ENCODE measurements around the gene UBE2E2.
"Not testable (repeated sequence)": the region's sequence is repeated elsewhere in the genome, so short reads cannot be mapped to it uniquely, and the experiment has no call there.

Gene UBE2E2

GRCh38 chr3:23174426-23175039 is 28.6 kb upstream of the UBE2E2 start:
- DNase-seq (ENCODE audit: low read depth, low spot score), result no peak
- no peak for TF ChIP-seq YY1 (IDR thresholded peaks at IDR 0.05; ENCODE audit: insufficient read depth, insufficient read length)
- no peak for TF ChIP-seq SUZ12 (IDR thresholded peaks at IDR 0.05; ENCODE audit: extremely low read depth, insufficient read depth, insufficient read length)
- TF ChIP-seq ZNF274 (IDR thresholded peaks at IDR 0.05; ENCODE audit: low read depth, low read length), result no peak
- no peak overlapping the region for H3K9ac ChIP-seq (ENCODE audit: insufficient read length, low read depth)
- no peaks in the 10 kb centered on the region for H3K27me3 ChIP-seq (ENCODE audit: insufficient read depth, insufficient read length)
- H3K36me3 ChIP-seq (ENCODE audit: insufficient read depth, insufficient read length, low read length), result no peaks in the 10 kb centered on the region
- no peaks in the 10 kb centered on the region for H3K4me1 ChIP-seq (ENCODE audit: insufficient read depth, insufficient read length)
- H3K4me3 ChIP-seq (ENCODE audit: insufficient read length, low read depth), result no peak overlapping the region
- no peaks in the 10 kb centered on the region; the same call in 1 of the 2 replicates for H3K9me3 ChIP-seq (ENCODE audit: insufficient read depth, low read length)

GRCh38 chr3:23175341-23176083 is 27.6 kb upstream of the UBE2E2 start:
- DNase-seq (ENCODE audit: low read depth, low spot score), result no peak
- no peaks in the 10 kb centered on the region for H3K27me3 ChIP-seq (ENCODE audit: insufficient read depth, insufficient read length)
- TF ChIP-seq YY1 (IDR thresholded peaks at IDR 0.05; ENCODE audit: insufficient read depth, insufficient read length) (no peak), ZNF274 (IDR thresholded peaks at IDR 0.05; ENCODE audit: low read depth, low read length) (no peak), SUZ12 (IDR thresholded peaks at IDR 0.05; ENCODE audit: extremely low read depth, insufficient read depth, insufficient read length) (no peak)
- H3K9ac ChIP-seq (ENCODE audit: insufficient read length, low read depth), result no peak overlapping the region
- no peaks in the 10 kb centered on the region; the same call in 1 of the 2 replicates for H3K9me3 ChIP-seq (ENCODE audit: insufficient read depth, low read length)
- no peaks in the 10 kb centered on the region for H3K36me3 ChIP-seq (ENCODE audit: insufficient read depth, insufficient read length, low read length)
- H3K4me3 ChIP-seq (ENCODE audit: insufficient read length, low read depth), result no peak overlapping the region
- no peaks in the 10 kb centered on the region for H3K4me1 ChIP-seq (ENCODE audit: insufficient read depth, insufficient read length)

DNA sequence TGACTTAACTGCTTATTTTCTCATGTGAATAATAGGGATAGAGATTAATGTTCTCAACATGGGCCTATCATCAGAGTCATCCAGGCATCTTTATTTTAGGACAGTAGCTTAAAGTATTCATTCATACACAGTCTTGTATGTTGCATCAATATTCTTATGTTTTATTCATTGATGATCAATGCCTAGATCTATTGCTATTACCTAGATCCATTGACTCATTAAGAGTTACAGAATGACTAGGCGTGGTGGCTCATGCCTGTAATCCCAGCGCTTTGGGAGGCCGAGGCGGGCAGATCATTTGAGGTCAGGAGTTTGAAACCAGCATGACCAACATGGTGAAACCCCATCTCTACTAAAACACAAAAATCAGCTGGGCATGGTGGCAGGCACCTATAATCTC is 26.3 kb upstream of the UBE2E2 start:
- not testable (repeated sequence) for H3K36me3 ChIP-seq (ENCODE audit: insufficient read depth, insufficient read length, low read length); H3K27me3 ChIP-seq (ENCODE audit: insufficient read depth, insufficient read length); H3K9ac ChIP-seq (ENCODE audit: insufficient read length, low read depth); H3K4me3 ChIP-seq (ENCODE audit: insufficient read length, low read depth); H3K4me1 ChIP-seq (ENCODE audit: insufficient read depth, insufficient read length); DNase-seq (ENCODE audit: low read depth, low spot score); H3K9me3 ChIP-seq (ENCODE audit: insufficient read depth, low read length)

- H3K36me3 ChIP-seq (ENCODE audit: insufficient read depth, insufficient read length, low read length), result no peaks in the 10 kb centered on the region
- no peaks in the 10 kb centered on the region for H3K9me3 ChIP-seq (ENCODE audit: insufficient read depth, low read length)
- no peak overlapping the region for H3K4me3 ChIP-seq (ENCODE audit: insufficient read length, low read depth)
- no peak for DNase-seq (ENCODE audit: low read depth, low spot score)
- H3K9ac ChIP-seq (ENCODE audit: insufficient read length, low read depth), result no peak overlapping the region
- H3K4me1 ChIP-seq (ENCODE audit: insufficient read depth, insufficient read length), result no peaks in the 10 kb centered on the region
- TF ChIP-seq ZNF274 (IDR thresholded peaks at IDR 0.05; ENCODE audit: low read depth, low read length) (no peak), SUZ12 (IDR thresholded peaks at IDR 0.05; ENCODE audit: extremely low read depth, insufficient read depth, insufficient read length) (no peak), YY1 (IDR thresholded peaks at IDR 0.05; ENCODE audit: insufficient read depth, insufficient read length) (no peak)
- no peaks in the 10 kb centered on the region for H3K27me3 ChIP-seq (ENCODE audit: insufficient read depth, insufficient read length)
Measured at GRCh38 chr3:23182996-23183513, 20.1 kb upstream of the UBE2E2 start.

DNA sequence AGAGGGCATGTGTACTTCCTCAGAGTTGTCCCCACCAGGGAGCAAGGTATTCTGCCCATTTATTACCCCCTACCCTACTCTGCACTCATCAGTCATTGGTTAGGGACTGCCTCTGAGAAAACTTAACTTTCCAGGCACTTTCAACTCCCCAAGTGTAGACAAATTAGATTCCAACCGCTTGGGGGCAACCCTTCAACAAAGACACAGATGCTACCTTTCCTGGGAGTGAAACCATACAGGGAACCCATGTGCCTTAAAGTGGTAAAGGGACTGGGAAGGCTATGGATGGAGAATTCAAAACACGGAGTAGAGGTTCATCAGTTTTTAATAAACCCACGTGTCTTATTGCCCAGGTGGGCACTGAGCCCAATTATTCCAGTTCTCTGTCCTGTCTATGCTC is 19.4 kb upstream of the UBE2E2 start:
- Histone ChIP-seq H3K4me1 (ENCODE audit: insufficient read depth, insufficient read length) (no peaks in the 10 kb centered on the region), H3K4me3 (ENCODE audit: insufficient read length, low read depth) (no peak overlapping the region), H3K9me3 (ENCODE audit: insufficient read depth, low read length) (no peaks in the 10 kb centered on the region), H3K9ac (ENCODE audit: insufficient read length, low read depth) (no peak overlapping the region), H3K27me3 (ENCODE audit: insufficient read depth, insufficient read length) (no peaks in the 10 kb centered on the region), H3K36me3 (ENCODE audit: insufficient read depth, insufficient read length, low read length) (no peaks in the 10 kb centered on the region)
- TF ChIP-seq ZNF274 (IDR thresholded peaks at IDR 0.05; ENCODE audit: low read depth, low read length), result no peak
- TF ChIP-seq SUZ12 (IDR thresholded peaks at IDR 0.05; ENCODE audit: extremely low read depth, insufficient read depth, insufficient read length), result no peak
- TF ChIP-seq YY1 (IDR thresholded peaks at IDR 0.05; ENCODE audit: insufficient read depth, insufficient read length), result no peak
- peak; percentile 69 for DNase-seq (ENCODE audit: low read depth, low spot score)

DNA sequence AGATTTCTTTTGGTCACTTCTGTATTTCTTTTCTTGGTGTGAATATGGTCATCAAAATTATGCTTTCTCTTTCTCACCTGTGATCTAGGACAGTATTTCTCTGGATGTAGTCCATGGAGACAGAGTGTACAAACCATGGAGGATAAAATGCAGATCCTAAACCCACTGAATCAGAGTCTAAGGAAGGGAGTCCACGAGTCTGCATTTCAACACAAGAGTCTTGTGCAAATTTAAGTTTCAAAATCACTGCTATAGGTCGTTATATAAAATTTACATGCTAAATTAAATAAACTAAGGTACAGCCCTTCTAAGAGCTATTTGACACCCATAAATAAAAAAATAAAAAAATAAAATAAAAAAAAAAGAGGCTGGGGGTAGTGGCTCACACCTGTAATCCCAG is 17.3 kb upstream of the UBE2E2 start:
- no peak for DNase-seq (ENCODE audit: low read depth, low spot score)
- Histone ChIP-seq H3K27me3 (ENCODE audit: insufficient read depth, insufficient read length) (no peaks in the 10 kb centered on the region), H3K9me3 (ENCODE audit: insufficient read depth, low read length) (no peaks in the 10 kb centered on the region), H3K4me1 (ENCODE audit: insufficient read depth, insufficient read length) (no peaks in the 10 kb centered on the region), H3K9ac (ENCODE audit: insufficient read length, low read depth) (no peak overlapping the region), H3K36me3 (ENCODE audit: insufficient read depth, insufficient read length, low read length) (no peaks in the 10 kb centered on the region), H3K4me3 (ENCODE audit: insufficient read length, low read depth) (no peak overlapping the region)
- TF ChIP-seq YY1 (IDR thresholded peaks at IDR 0.05; ENCODE audit: insufficient read depth, insufficient read length), result no peak
- no peak for TF ChIP-seq ZNF274 (IDR thresholded peaks at IDR 0.05; ENCODE audit: low read depth, low read length)
- TF ChIP-seq SUZ12 (IDR thresholded peaks at IDR 0.05; ENCODE audit: extremely low read depth, insufficient read depth, insufficient read length), result no peak

DNA sequence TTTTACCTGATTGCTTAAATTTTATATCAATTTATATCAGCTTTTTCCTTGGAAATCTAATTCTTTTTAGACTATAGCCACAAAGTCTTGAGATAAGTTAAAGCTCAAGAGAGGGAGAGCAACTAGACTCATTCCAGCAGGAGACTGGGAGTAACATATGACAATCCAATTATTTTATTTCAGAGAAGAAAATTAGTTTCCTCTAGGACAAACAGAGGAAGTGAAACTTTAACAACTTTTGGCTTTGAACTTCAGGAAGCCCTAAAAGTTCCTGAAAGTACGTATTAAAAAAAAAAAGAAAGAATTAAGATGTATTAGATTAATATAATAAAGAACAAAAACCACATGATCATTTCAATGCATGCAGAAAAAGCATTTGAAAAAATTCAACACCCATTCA is 13.9 kb upstream of the UBE2E2 start:
- H3K36me3 ChIP-seq (ENCODE audit: insufficient read depth, insufficient read length, low read length), result no peaks in the 10 kb centered on the region
- no peaks in the 10 kb centered on the region for H3K4me1 ChIP-seq (ENCODE audit: insufficient read depth, insufficient read length)
- TF ChIP-seq SUZ12 (IDR thresholded peaks at IDR 0.05; ENCODE audit: extremely low read depth, insufficient read depth, insufficient read length) (no peak), YY1 (IDR thresholded peaks at IDR 0.05; ENCODE audit: insufficient read depth, insufficient read length) (no peak), ZNF274 (IDR thresholded peaks at IDR 0.05; ENCODE audit: low read depth, low read length) (no peak)

More for the DNA sequence above, 13.9 kb upstream of the UBE2E2 start:
- DNase-seq (ENCODE audit: low read depth, low spot score), result no peak
- H3K27me3 ChIP-seq (ENCODE audit: insufficient read depth, insufficient read length), result no peaks in the 10 kb centered on the region
- H3K9me3 ChIP-seq (ENCODE audit: insufficient read depth, low read length), result no peaks in the 10 kb centered on the region
- no peak overlapping the region for H3K4me3 ChIP-seq (ENCODE audit: insufficient read length, low read depth)
- H3K9ac ChIP-seq (ENCODE audit: insufficient read length, low read depth), result no peak overlapping the region

Data from NT2/D1 (cell line).